Activated effector memory CD4-positive, alpha-beta T cell treated with Interleukin-2 at 50 U/mL for 16 hours (primary cell): Measurements from ENCODE around the gene PSMB11.
"Not testable (repeated sequence)": the region's sequence is repeated elsewhere in the genome, so short reads cannot be mapped to it uniquely, and the experiment has no call there.

Experiments used
- DNase-seq: peaks from one replicate; pipeline ENCODE4 v3.0.0-alpha.2; 2020

Gene PSMB11, protein sequence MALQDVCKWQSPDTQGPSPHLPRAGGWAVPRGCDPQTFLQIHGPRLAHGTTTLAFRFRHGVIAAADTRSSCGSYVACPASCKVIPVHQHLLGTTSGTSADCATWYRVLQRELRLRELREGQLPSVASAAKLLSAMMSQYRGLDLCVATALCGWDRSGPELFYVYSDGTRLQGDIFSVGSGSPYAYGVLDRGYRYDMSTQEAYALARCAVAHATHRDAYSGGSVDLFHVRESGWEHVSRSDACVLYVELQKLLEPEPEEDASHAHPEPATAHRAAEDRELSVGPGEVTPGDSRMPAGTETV

DNA sequence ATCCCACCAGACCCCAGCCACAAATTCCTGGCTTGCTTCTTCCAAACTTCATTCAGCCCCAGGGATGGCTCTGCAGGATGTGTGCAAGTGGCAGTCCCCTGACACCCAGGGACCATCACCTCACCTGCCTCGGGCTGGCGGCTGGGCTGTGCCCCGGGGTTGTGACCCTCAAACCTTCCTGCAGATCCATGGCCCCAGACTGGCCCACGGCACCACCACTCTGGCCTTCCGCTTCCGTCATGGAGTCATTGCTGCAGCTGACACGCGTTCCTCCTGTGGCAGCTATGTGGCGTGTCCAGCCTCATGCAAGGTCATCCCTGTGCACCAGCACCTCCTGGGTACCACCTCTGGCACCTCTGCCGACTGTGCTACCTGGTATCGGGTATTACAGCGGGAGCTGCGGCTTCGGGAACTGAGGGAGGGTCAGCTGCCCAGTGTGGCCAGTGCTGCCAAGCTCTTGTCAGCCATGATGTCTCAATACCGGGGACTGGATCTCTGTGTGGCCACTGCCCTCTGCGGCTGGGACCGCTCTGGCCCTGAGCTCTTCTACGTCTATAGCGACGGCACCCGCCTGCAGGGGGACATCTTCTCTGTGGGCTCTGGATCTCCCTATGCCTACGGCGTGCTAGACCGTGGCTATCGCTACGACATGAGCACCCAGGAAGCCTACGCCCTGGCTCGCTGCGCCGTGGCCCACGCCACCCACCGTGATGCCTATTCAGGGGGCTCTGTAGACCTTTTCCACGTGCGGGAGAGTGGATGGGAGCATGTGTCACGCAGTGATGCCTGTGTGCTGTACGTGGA lies at the start of gene PSMB11:
PSMB11 (plus strand) TSS at position 51 of the 804 bp plus-strand sequence; CDS start at position 65, 14 bp downstream.
- no peak for DNase-seq

- no peak for DNase-seq
These were observed 48.5 kb upstream of the PSMB11 start for GRCh38 chr14:22993517-22993916.

DNA sequence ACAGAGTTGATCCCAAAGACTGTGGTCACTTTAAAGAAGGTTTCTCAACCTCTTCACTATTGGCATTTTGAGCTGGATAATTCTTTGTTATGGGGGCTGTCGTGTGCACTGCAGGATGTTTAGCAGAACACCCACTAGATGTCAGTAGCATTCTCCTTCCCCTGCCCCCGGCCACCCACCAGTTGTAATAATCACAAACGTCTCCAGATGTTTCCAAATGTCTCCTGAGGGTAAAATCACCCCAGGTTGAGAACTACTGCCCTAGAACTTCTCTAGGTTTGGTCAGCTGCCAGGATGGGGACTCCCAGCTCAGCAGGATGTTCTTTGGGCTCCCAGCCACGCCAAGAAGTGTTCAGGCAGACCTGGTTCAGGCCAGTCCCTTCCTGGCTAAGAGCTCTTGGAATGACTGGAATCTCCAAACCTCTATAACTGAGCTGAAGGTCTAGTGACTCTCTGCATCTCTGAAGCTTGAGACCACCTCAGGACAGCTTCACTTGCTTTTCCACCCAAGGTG lies 47.2 kb upstream of the PSMB11 start:
- no peak for DNase-seq

- no peak for DNase-seq
These were observed 46.0 kb upstream of the PSMB11 start for GRCh38 chr14:22995889-22996625.

DNA sequence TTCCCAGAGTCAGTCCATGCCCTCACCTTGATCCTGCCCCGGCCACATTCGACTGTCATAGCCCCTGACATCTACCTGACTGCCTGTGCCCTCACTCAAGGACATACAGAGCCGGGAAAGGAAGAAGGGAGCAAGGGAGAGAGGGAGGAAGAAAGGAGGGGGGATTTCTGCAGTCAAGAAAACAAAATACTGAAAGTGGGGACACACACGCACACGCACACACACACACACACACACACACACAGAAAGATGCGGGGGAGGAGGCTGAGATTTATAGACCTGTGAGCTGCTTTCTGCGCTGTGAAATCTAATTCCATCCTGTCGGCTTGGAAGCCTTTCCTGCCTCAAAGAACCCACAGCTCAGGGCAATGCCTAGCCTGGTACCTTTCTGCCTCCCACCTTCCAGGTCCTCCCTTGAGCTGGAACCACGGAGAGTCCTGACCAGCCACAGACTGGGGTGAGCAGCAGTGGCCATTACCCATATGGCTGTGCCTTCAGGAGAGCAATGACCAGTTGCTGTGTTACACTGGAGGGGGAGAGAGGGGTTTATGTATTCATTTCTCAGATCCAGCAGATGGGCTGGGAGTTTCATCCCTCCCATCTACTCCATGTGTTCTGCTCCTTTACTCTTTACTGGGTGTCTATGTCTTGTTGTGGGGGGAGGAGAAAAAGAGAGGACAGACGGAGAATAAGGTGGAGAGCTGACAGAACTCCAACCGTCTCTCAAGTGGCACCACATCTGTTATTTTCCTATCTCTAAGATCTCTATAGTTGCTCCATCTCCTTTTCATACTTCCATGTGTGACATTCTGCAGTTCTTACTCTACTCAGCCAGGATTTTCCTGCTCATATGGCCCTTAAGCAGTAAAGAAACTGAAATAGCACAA lies 45.0 kb upstream of the PSMB11 start:
- DNase-seq = no peak

- no peak for DNase-seq
These were observed 44.2 kb upstream of the PSMB11 start for GRCh38 chr14:22997676-22998323.

DNA sequence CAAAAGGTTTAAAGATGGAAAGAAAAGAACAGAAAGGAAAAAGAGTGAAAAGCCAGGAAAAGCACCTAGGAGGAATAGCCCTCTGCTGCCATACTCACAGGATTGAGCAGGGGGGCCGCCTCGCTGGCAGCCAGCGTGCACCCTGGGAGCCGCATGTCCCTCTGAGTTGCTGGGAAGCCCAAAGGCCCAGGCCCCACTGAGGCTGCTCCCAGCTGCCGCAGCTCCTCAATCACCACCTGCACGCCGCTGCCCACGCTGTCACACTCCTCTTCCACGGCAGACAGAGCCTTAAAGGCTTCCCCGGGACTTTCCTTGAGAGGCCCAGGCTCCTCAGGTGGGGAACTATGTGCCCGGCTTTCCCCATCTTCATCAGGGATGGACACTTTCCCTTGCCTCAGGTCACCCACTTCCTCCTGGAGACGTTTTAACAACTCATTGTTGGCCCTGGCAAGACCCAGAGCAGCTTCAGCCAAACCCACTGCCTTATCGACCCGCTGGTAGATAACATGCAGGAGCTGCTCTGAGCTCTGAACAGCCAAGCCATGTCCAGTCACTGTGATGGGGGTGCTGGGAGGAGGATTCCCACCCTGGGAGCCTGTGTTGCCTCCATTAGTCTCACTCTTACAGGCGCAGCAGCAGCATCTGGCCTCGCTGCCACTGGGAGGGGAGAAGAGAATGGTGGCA lies 43.5 kb upstream of the PSMB11 start:
- DNase-seq = no peak

DNA sequence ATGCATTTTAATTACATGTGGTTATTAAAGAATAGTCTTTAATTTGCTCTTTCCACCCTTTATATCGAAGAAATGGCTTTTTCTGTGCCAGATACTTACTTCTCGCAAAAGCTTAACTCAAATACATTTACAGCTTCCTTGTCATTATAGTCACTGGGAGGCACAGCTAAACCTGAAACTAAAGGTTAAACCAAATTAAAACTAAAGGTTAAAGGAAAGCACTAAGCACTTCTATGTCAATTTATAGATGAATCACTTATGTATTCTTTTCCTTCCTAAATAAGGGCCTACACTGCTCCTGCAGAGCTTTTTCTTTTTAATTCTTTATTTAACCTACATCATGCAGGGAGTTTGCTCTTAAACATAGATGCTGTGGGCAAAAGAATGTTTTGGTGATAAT lies 41.2 kb upstream of the PSMB11 start:
- DNase-seq = no peak

GRCh38 chr14:23002592-23002991 lies 39.4 kb upstream of the PSMB11 start:
- DNase-seq = no peak

- DNase-seq = not testable (repeated sequence)
These were observed 37.7 kb upstream of the PSMB11 start for GRCh38 chr14:23004274-23004673.

DNA sequence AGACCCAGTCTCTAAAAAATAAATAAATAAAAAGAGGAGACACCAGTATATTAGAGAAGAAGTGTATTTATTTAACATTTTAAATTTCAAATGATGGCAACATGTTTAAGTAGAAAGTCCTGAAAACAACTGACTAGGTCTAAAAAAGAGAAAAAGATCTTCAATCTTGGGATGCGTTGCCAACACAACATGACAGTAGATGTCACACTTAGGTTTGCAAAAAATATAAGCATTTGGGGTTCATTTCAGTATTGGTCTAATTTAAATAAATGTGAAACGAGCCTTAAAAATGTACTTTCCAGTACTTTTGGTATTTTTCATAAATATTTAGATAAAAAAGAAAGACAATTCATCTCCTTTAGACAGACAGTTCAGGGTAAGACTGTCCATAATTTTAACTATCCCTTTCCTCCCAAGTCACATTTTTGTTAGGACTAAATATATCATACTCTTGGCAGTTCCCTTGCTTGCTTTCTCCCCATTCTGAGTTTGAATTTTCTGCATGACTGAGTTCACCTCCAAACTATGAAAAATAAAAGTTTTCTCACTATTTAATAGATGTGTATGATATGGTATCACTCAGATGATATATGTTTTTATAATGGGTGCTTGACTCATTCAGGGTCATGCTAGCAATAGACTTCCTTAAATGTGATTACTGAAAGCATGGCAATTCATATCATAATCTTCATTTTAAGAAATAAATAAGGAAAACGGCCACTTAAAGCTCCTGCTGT lies 36.4 kb upstream of the PSMB11 start:
- no peak for DNase-seq

GRCh38 chr14:23006188-23006534 lies 35.9 kb upstream of the PSMB11 start:
- DNase-seq = no peak

GRCh38 chr14:23006544-23007419 lies 35.2 kb upstream of the PSMB11 start:
- DNase-seq = peak; percentile 97

DNA sequence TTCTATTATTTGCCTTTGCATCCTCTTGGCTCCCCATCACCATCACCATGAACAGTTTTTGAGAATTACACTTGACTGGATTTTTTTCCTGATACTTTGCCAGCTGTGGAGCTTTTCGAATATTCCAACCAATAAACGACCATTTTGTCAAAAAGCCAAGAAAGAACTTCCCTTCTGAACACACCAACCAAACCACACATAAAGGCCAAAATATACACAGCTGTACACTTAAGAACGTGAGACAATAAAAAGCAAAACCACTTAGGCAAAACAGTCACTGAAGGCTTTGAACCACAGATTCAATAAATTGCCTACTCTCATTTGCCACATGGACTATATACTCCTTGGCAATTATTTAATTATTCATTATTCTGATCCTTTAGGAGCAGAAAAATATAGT lies 33.2 kb upstream of the PSMB11 start:
- DNase-seq = no peak

GRCh38 chr14:23009483-23009938 lies 32.5 kb upstream of the PSMB11 start:
- DNase-seq = no peak

GRCh38 chr14:23009939-23010726 lies 31.9 kb upstream of the PSMB11 start, which contains the start of gene C14orf93:
TSS of gene C14orf93 (minus strand) at chr14:23010143. CDS start at chr14:22999023, 11,120 bp downstream.
- peak; percentile 69 for DNase-seq

DNA sequence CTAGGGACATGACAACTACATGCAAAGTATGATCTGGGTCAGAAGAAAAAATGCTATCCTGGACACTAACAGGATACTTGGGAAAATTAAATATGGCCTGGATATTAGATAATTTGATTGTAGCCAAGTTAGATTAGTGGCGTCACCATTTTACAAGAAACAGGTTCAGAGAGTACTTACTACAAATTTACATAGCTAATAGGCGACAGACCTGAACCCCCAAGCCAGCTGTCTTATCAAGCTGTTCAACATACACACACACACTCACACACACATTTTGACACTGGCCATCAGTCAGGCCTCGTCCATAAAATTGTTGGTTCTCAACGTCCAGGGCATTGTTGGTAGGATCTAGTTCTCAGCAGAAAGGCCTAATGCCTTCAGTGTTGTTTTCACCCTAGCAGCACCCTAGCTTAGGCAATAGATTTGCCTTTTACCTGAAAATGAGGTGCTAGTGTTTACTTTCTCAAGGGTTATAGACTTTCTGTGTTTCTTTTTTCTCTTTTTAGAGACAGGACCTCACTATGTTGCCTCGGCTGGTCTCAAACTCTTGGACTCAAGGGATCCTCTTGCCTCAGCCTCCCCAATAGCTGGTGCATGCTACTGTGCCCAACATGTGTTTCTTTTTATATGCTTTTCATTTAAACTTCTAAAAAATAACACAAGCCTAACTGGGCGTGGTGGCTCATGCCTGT lies 28.8 kb upstream of the PSMB11 start:
- no peak for DNase-seq

DNA sequence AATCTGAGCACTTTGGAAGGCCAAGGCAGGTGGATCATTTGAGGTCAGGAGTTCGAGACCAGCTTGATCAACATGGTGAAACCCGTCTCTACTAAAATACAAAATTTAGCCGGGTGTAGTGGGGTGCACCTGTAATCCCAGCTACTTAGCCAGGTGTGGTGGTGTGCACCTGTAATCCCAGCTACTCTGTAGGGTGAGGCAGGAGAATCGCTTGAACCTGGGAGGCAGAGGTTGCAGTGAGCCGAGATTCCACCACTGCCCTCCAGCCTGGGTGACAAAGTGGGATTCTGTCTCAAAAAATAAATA lies 28.3 kb upstream of the PSMB11 start:
- DNase-seq = not testable (repeated sequence)
